Mesothelial cell of epicardium (in vitro differentiated cells): ENCODE data around the gene NCCRP1. TPM values are rescaled to one million over a fixed set of nuclear protein-coding genes. Genes with fewer than 3 reads are reported as not detected.
A peak's percentile ranks its signal among the peaks of the same experiment; 100 is the strongest.

ENCODE experiments used
- DNase-seq, 2 experiments: peaks; one replicate each; pipeline ENCODE4 v3.0.0; 2021; ENCODE audit warnings: low spot score in 2 of 2; ENCODE audit not compliant: unreplicated experiment in 2 of 2
- H3K27ac Mint-ChIP-seq: 2 replicates; pipeline ENCODE4 v1.8.0; 2021; ENCODE audit warnings: mixed read lengths
- H3K27me3 Mint-ChIP-seq: 2 replicates; pipeline ENCODE4 v1.8.0; 2021; ENCODE audit warnings: low read depth, mixed read lengths
- H3K36me3 Mint-ChIP-seq: 2 replicates; pipeline ENCODE4 v1.8.0; 2021; ENCODE audit warnings: mixed read lengths
- H3K4me1 Mint-ChIP-seq: 2 replicates; pipeline ENCODE4 v1.8.0; 2021; ENCODE audit warnings: mixed read lengths
- H3K4me3 Mint-ChIP-seq: 2 replicates; pipeline ENCODE4 v1.8.0; 2021; ENCODE audit warnings: mild to moderate bottlenecking, moderate library complexity, mixed read lengths
- H3K9me3 Mint-ChIP-seq: 2 replicates; pipeline ENCODE4 v1.8.0; 2021; ENCODE audit warnings: mixed read lengths
- total RNA-seq: library from RNA; stranded (reverse); gene quantifications from 3 replicates; pipeline ENCODE4 v1.2.1, GENCODE V29; 2021
- TF ChIP-seq, protein P1 (sequence below): fragments of 200-600 bp; sonication (generic); IDR thresholded peaks from one replicate; pipeline ENCODE4 v1.5.0; 2021; ENCODE audit warnings: antibody characterized with exemption; ENCODE audit not compliant: unreplicated experiment

Gene NCCRP1, protein sequence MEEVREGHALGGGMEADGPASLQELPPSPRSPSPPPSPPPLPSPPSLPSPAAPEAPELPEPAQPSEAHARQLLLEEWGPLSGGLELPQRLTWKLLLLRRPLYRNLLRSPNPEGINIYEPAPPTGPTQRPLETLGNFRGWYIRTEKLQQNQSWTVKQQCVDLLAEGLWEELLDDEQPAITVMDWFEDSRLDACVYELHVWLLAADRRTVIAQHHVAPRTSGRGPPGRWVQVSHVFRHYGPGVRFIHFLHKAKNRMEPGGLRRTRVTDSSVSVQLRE
- total RNA-seq: 11.7 to 14.8 TPM (median 12.2 TPM) in 3 replicates

DNA sequence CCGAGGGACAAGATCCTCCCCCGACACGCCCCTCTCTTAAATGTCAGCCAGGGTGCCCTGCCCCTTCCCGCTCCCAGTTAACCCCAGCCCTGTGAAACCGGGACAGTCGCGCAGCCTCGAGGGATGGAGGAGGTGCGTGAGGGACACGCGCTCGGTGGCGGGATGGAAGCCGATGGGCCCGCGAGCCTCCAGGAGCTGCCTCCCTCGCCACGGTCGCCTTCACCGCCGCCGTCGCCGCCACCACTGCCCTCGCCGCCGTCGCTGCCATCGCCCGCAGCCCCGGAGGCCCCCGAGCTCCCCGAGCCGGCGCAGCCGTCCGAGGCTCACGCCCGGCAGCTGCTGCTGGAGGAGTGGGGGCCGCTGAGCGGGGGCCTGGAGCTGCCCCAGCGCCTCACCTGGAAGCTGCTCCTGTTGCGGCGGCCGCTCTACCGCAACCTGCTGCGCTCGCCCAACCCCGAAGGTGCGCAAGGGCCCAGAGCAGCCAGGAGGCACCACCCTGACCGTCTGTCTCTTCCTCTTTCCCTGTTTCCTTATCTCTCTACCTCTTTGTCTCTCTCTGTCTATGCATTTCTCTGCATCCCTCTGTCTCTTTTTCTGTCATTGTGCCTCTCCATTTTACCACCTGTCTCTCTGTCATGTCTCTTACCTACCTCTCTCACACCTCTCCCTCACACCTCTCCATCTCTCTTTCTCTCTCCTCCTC is at the start of gene NCCRP1:
NCCRP1 (plus strand) TSS at position 105 of the 703 bp plus-strand sequence; CDS start at position 124, 19 bp downstream.
- DNase-seq: no peak
- H3K27ac Mint-ChIP-seq: no peak within 1 kb of the TSS
- H3K4me3 Mint-ChIP-seq: peak within 1 kb of the TSS; percentile 54
- TF ChIP-seq, protein P1, sequence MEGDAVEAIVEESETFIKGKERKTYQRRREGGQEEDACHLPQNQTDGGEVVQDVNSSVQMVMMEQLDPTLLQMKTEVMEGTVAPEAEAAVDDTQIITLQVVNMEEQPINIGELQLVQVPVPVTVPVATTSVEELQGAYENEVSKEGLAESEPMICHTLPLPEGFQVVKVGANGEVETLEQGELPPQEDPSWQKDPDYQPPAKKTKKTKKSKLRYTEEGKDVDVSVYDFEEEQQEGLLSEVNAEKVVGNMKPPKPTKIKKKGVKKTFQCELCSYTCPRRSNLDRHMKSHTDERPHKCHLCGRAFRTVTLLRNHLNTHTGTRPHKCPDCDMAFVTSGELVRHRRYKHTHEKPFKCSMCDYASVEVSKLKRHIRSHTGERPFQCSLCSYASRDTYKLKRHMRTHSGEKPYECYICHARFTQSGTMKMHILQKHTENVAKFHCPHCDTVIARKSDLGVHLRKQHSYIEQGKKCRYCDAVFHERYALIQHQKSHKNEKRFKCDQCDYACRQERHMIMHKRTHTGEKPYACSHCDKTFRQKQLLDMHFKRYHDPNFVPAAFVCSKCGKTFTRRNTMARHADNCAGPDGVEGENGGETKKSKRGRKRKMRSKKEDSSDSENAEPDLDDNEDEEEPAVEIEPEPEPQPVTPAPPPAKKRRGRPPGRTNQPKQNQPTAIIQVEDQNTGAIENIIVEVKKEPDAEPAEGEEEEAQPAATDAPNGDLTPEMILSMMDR: no peak
- peaks cover 32% of the 10 kb centered on the region for H3K4me1 Mint-ChIP-seq
- peaks cover 43% of the 10 kb centered on the region for H3K27me3 Mint-ChIP-seq
- no peaks in the 10 kb centered on the region for H3K36me3 Mint-ChIP-seq
- H3K9me3 Mint-ChIP-seq: no peaks in the 10 kb centered on the region

DNA sequence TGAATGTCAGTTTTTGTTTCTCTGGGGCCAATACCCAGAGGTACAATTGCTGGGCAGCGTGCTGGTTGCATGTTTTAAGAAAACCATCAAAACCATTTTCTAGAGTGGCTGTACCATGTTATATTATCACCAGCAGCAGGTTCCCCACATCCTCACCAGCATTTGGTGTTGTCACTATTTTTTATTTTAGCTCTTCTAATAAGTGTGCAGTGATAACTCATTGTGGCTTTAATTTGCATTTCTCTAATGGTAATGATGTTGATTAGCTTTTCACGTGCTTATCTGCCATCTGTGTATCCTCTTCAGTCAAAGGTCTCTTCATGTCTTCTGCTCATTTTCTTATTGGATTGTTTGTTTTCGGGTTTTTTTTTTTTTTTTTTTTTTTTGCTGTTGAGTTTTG is 49.3 kb upstream of the NCCRP1 start:
- Mint-ChIP-seq H3K4me3 (no peak overlapping the region), H3K27ac (peak overlapping the region; percentile 5), H3K27me3 (no peaks in the 10 kb centered on the region), H3K4me1 (peaks cover 36% of the 10 kb centered on the region), H3K9me3 (peaks cover 2% of the 10 kb centered on the region), H3K36me3 (peaks cover 11% of the 10 kb centered on the region)
- no peak for DNase-seq
- TF ChIP-seq, protein P1: no peak

DNA sequence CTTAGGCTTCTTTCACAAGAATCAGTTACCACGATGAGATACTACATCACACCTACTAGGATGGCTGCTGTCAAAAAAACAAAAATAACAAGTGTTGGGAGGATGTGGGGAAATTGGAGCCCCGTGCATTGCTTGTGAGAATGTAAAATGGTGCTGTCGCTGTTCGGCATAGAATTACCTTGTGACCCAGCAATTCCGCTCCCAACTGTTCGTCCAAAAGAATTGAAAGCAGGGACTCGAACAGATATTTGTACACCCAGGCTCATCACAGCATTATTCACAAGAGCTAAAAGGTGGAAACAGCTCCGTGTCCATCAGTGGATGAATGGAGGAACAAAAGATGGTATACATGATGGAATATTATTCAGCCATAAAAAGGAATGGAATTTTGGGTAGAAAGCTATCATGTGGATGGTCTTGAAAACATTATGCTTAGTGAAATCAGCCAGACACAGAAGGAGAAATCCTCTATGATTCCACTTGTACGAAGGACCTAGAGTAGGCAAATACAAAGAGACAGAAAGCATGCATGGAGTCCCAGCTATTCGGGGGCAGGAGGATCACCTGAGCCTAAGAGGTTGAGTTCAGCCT is 47.7 kb upstream of the NCCRP1 start:
- Mint-ChIP-seq H3K36me3 (peaks cover 13% of the 10 kb centered on the region), H3K9me3 (peaks cover 2% of the 10 kb centered on the region), H3K4me3 (no peak overlapping the region), H3K4me1 (peaks cover 33% of the 10 kb centered on the region), H3K27me3 (no peaks in the 10 kb centered on the region), H3K27ac (no peak overlapping the region)
- DNase-seq: no peak
- TF ChIP-seq, protein P1: no peak

DNA sequence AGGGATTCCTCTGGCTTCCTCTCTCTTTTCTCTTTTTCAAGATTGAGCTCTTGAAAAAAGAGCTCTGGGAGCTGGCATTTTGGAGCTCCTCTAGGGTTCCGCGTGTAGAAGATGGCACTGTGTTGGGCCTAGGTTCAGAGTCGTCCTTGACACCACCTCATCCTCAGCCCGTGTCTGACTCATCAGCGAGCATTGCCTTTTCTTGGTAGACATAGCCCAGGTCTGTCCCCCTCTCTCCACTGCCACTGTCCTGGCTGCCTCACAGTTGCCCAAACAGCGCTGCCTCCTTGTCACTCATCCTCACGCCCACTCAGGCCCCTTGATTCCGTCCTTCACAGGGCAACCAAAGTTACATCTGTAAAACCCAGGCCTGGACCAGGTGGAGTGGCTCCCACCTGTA is 46.5 kb upstream of the NCCRP1 start:
- peaks cover 13% of the 10 kb centered on the region for H3K36me3 Mint-ChIP-seq
- H3K9me3 Mint-ChIP-seq: peaks cover 2% of the 10 kb centered on the region
- TF ChIP-seq, protein P1: no peak
- DNase-seq: no peak
- no peak overlapping the region for H3K4me3 Mint-ChIP-seq
- H3K4me1 Mint-ChIP-seq: peaks cover 33% of the 10 kb centered on the region
- peak overlapping the region; percentile 71 for H3K27ac Mint-ChIP-seq
- H3K27me3 Mint-ChIP-seq: no peaks in the 10 kb centered on the region

DNA sequence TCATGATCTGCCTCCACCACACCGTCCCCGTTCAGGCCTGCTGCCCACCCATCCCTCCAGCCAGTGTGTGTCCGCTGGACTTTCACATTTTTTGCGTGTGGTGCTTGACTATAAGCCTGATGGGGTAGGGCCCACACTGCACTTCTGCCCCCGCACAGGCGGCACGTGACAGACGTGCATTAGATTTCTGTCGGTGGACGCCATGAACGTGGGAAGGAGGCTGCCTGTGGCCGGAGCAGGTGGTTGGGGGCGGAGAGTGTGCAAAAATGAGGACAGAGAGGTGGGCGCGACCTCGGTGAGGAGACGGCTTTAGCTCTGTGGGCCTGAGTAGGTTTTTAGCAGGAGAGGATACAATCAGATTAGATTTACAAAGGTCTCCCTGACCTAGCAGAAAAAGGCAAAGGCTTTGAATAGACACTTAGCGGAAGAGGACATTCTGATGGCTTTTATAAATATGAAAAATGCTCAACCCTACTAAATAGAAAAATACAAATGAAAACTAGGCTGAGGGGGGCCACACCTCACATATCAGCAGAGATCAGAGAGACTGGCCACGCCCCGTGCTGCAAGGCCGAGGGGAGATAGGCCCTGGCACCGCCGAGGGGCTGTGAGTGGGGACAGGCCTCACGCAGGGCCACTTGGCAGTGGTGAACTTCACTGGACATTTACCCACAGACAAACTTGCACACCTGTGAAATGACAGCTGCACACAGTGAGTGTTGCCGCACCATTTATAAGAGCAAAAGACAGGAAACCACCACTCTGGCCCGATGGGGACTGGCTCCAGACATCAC is 45.8 kb upstream of the NCCRP1 start:
- Mint-ChIP-seq H3K4me3 (no peak overlapping the region), H3K27ac (peak overlapping the region; percentile 50), H3K27me3 (no peaks in the 10 kb centered on the region), H3K4me1 (peaks cover 35% of the 10 kb centered on the region), H3K9me3 (peaks cover 2% of the 10 kb centered on the region), H3K36me3 (peaks cover 12% of the 10 kb centered on the region)
- no peak for DNase-seq
- TF ChIP-seq, protein P1: no peak
